BLaER1 (cell line): ENCODE results near the gene MNAT1.

ENCODE experiments used
- H3K27ac ChIP-seq: shearing (Covaris generic); formaldehyde crosslinking; 2 replicates; pipeline ENCODE4 v1.8.1; 2022
- H3K27me3 ChIP-seq: shearing (Covaris generic); formaldehyde crosslinking; 2 replicates; pipeline ENCODE4 v1.8.1; 2022
- H3K36me3 ChIP-seq: shearing (Covaris generic); formaldehyde crosslinking; 2 replicates; pipeline ENCODE4 v1.8.1; 2022
- H3K4me1 ChIP-seq: shearing (Covaris generic); formaldehyde crosslinking; 2 replicates; pipeline ENCODE4 v1.8.1; 2022
- H3K4me2 ChIP-seq: shearing (Covaris generic); formaldehyde crosslinking; 2 replicates; pipeline ENCODE4 v1.8.1; 2022
- H3K4me3 ChIP-seq: shearing (Covaris generic); formaldehyde crosslinking; 2 replicates; pipeline ENCODE4 v1.8.1; 2022
- H3K9ac ChIP-seq: shearing (Covaris generic); formaldehyde crosslinking; 2 replicates; pipeline ENCODE4 v1.8.1; 2022
- H3K9me3 ChIP-seq: shearing (Covaris generic); formaldehyde crosslinking; 2 replicates; pipeline ENCODE4 v1.8.1; 2022
- H4K20me1 ChIP-seq: shearing (Covaris generic); formaldehyde crosslinking; 2 replicates; pipeline ENCODE4 v1.8.1; 2022
- Cebpa-rat ChIP-seq: shearing (Covaris generic); IDR thresholded peaks from 2 replicates; pipeline ENCODE4 v1.8.1; 2022

MNAT1 gene

DNA sequence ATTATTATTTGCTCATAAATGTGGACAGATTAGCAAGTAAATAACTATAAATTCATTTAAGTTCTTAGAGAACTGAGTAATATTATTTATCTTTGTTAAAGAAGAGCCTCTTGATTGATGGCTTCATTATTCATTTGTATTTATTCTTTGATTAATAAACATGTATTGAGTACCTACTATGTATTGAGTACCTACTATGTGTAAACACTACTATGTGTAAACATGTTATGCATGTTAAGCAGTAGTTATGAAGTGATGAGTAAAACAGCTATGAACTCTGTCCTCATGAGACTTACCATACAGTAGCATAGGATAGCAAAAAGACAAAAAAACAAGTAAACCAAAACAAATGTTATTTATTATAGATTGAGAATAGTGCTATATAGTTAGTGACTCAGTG, 61.9 kb downstream of the MNAT1 start:
- Histone ChIP-seq H3K4me2 (no peak overlapping the region), H4K20me1 (peaks cover 7% of the 10 kb centered on the region; the same call in 1 of the 2 replicates), H3K4me3 (no peak overlapping the region), H3K27ac (no peak overlapping the region), H3K27me3 (no peaks in the 10 kb centered on the region), H3K4me1 (no peaks in the 10 kb centered on the region), H3K9me3 (peaks cover 10% of the 10 kb centered on the region), H3K9ac (no peak overlapping the region), H3K36me3 (peaks cover 24% of the 10 kb centered on the region)
- TF ChIP-seq Cebpa-rat, result no peak

DNA sequence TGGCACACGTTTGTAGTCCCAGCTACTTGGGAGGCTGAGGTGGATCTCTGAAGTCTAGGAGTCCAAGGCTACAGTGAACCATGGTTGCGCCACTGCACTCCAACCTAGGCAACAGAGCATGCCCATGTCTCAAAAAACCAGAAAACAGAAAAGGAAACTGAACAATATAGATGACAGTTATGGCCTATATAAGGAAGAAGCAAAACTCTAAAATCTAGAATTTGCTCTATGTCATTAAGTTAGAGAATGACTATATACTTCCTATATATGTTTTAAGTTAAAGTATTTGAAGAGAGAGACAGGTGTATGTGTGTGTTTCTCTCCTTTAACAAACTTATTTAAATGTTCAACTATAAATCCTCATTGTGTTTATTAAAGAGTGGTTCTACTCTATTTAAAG, 65.8 kb downstream of the MNAT1 start:
- Histone ChIP-seq H3K27ac (no peak overlapping the region), H3K4me1 (no peaks in the 10 kb centered on the region), H3K9ac (no peak overlapping the region), H3K4me2 (no peak overlapping the region), H4K20me1 (peaks cover 3% of the 10 kb centered on the region; the same call in 1 of the 2 replicates), H3K4me3 (no peak overlapping the region), H3K36me3 (peaks cover 12% of the 10 kb centered on the region), H3K27me3 (no peaks in the 10 kb centered on the region), H3K9me3 (no peaks in the 10 kb centered on the region)
- no peak for TF ChIP-seq Cebpa-rat

DNA sequence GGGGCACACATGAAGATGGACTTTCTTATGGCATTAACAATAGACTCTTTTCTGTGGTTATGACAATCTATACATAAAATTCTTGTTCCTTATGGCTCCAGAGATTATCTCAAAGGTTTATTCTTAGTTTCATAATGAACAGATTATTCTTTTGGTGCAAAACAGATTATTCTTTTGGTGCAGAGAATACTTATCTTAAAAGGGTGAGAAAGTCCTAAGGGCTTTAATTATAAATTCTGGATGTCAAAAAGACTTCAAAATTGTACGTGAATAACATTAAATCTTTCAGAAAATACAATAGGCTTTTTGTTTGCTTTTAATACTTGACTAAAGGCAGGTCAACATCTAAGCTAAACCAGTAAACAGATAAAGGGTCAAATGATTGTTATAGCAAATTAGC, 69.3 kb downstream of the MNAT1 start:
- H3K4me1 ChIP-seq, result no peaks in the 10 kb centered on the region
- TF ChIP-seq Cebpa-rat, result no peak
- no peak overlapping the region for H3K4me3 ChIP-seq
- H3K27ac ChIP-seq, result no peak overlapping the region
- H4K20me1 ChIP-seq, result no peaks in the 10 kb centered on the region
- no peaks in the 10 kb centered on the region for H3K27me3 ChIP-seq
- no peak overlapping the region for H3K9ac ChIP-seq
- H3K4me2 ChIP-seq, result no peak overlapping the region
- no peaks in the 10 kb centered on the region for H3K9me3 ChIP-seq
- H3K36me3 ChIP-seq, result peaks cover 7% of the 10 kb centered on the region; the same call in 1 of the 2 replicates

DNA sequence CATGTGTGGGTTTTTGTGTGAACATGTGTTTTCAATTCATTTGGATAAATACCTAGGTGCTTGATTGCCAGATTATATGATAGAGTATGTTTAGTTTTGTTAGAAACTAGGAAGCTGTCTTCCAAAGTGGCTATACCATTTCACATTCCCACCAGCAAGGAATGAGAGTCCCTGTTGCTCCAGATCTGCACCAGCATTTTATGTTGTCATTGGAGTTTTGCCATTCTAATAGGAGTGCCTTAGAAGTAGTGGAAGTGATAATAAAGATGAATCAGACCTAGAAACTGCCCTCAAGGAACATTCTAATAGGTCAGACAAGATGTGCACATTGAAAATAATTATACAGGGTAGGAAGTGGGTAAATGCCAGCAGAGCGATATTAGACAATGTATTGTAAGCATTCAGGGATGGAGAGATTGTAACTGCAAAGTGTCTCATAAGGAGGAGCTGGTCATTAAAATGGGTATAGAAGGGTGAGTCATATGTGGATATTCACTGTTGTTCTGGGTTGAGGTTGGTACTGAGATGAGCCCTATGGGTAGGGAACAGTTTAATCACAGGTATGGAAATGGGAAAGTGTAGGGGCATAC, 71.4 kb downstream of the MNAT1 start:
- H3K4me1 ChIP-seq, result no peaks in the 10 kb centered on the region
- no peak for TF ChIP-seq Cebpa-rat

DNA sequence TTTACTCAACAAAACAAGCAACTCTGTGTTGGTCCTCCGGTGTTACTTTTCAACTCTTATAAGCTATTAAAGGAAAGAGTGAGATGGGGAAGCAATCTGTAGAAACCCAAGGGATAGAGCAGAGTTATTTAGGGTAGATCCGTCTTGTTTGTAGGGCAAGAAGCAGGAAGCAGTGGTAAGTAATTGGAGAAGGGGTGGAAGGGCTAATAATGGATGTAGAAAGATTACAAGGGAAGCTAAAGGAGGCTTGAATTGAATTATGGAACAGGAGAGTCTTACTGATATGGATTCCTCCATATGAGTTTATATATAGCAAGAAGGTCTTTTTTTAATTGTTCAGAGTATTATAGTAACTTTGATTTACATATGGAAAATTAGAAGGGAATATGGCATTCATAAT, 72.7 kb downstream of the MNAT1 start:
- no peaks in the 10 kb centered on the region for H3K27me3 ChIP-seq
- no peaks in the 10 kb centered on the region for H3K4me1 ChIP-seq
- no peak for TF ChIP-seq Cebpa-rat
- H3K9me3 ChIP-seq, result no peaks in the 10 kb centered on the region
- H4K20me1 ChIP-seq, result no peaks in the 10 kb centered on the region
- H3K36me3 ChIP-seq, result peaks cover 17% of the 10 kb centered on the region
- H3K4me3 ChIP-seq, result no peak overlapping the region
- H3K4me2 ChIP-seq, result no peak overlapping the region
- no peak overlapping the region for H3K9ac ChIP-seq
- H3K27ac ChIP-seq, result no peak overlapping the region

More for the DNA sequence above, 71.4 kb downstream of the MNAT1 start:
- no peak overlapping the region for H3K4me3 ChIP-seq
- H3K4me2 ChIP-seq, result no peak overlapping the region
- no peak overlapping the region for H3K27ac ChIP-seq
- no peaks in the 10 kb centered on the region for H4K20me1 ChIP-seq
- H3K27me3 ChIP-seq, result no peaks in the 10 kb centered on the region
- H3K9ac ChIP-seq, result no peak overlapping the region
- peaks cover 6% of the 10 kb centered on the region; the same call in 1 of the 2 replicates for H3K36me3 ChIP-seq
- no peaks in the 10 kb centered on the region for H3K9me3 ChIP-seq

DNA sequence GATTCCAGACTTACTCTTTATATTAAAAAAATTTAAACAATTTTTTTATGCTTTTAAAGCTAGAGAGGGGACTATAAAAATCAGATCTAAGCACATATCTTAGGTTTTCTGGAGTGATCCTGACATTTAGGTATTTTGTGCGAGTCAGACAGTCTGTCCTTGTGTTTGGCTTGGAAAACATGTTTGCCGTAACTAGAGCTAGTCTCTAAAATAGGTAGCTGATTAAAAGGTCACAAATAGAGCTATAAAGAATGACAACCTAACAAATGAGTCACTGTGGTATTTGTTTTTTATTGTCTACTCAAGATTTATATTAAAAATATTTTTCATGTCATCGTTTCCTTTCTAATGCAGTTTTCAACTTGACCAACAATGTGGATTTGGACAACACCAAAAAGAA, 73.4 kb downstream of the MNAT1 start:
- Histone ChIP-seq H3K4me3 (no peak overlapping the region), H3K36me3 (peaks cover 24% of the 10 kb centered on the region), H3K9ac (no peak overlapping the region), H4K20me1 (no peaks in the 10 kb centered on the region), H3K4me1 (no peaks in the 10 kb centered on the region), H3K27me3 (no peaks in the 10 kb centered on the region), H3K27ac (no peak overlapping the region), H3K4me2 (no peak overlapping the region), H3K9me3 (no peaks in the 10 kb centered on the region)
- TF ChIP-seq Cebpa-rat, result no peak

DNA sequence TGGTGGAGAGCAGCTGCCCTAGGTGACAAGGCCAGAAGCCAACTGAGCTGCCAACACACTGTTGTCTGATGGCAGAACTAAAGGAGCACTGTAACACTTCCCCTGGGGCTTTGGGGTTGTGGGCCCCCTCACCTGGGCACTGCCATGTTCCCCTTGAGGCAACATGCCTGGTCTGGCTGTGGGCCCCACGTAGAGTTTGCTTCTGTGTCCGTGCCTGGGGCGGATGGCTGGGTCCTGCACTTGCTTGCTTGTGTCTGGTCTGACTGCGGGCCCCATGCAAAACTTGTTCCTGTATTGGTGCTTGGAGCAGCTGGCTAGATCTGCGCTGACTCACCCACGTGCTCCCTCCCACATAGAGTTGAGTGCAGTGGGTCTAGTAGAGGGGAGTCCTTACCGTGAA, 78.4 kb downstream of the MNAT1 start:
- H4K20me1 ChIP-seq, result no peaks in the 10 kb centered on the region
- H3K4me3 ChIP-seq, result no peak overlapping the region
- H3K4me1 ChIP-seq, result peaks cover 6% of the 10 kb centered on the region
- H3K9ac ChIP-seq, result no peak overlapping the region
- no peak overlapping the region for H3K27ac ChIP-seq
- H3K27me3 ChIP-seq, result no peaks in the 10 kb centered on the region
- peaks cover 31% of the 10 kb centered on the region for H3K36me3 ChIP-seq
- H3K9me3 ChIP-seq, result no peaks in the 10 kb centered on the region
- H3K4me2 ChIP-seq, result no peak overlapping the region
- TF ChIP-seq Cebpa-rat, result no peak

DNA sequence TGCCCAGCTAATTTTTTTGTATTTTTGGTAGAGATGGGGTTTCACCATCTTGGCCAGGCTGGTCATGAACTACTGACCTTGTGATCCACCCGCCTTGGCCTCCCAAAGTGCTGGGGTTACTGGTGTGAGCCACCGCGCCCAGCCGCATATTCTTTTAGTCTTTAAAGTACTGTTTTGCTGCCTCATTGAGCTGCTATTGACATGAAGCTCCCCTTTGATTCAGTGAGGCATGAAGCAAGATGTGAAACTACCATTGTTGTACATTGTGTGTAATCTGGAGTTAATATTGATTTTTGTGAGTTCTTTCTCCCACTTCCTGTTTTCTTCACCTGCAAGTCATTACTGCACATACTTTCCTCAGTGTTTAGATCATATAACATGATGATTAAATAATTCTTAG, 80.8 kb downstream of the MNAT1 start:
- H3K27me3 ChIP-seq, result no peaks in the 10 kb centered on the region
- no peak overlapping the region for H3K9ac ChIP-seq
- peak overlapping the region; percentile 23; the same call in 1 of the 2 replicates for H3K4me2 ChIP-seq

DNA sequence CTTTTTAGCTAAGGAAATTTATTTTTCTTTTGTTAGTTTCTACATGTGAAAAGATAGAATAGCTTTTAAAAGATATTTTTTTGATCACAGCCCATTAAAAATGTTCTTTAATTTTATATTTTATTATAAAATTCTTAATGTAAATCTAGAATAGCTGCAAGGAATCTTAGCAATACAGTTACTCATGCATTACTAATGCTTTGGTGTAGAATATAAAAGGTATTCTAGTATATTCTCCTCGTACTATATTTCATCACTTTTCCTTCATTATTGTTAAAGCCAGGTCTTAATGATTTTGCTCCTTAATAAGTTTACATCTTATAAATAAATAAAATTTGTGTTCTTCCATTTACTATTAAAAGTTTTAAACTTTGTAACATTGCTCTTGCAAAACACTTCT, 82.6 kb downstream of the MNAT1 start:
- Histone ChIP-seq H3K27ac (no peak overlapping the region), H3K9ac (no peak overlapping the region), H3K9me3 (no peaks in the 10 kb centered on the region), H3K4me3 (no peak overlapping the region), H3K27me3 (no peaks in the 10 kb centered on the region), H3K36me3 (peaks cover 16% of the 10 kb centered on the region), H4K20me1 (no peaks in the 10 kb centered on the region), H3K4me2 (no peak overlapping the region), H3K4me1 (peaks cover 6% of the 10 kb centered on the region)
- no peak for TF ChIP-seq Cebpa-rat

More for the DNA sequence above, 80.8 kb downstream of the MNAT1 start:
- no peak for TF ChIP-seq Cebpa-rat
- Histone ChIP-seq H3K36me3 (peaks cover 26% of the 10 kb centered on the region), H4K20me1 (no peaks in the 10 kb centered on the region), H3K4me3 (no peak overlapping the region), H3K27ac (no peak overlapping the region; the same call in 1 of the 2 replicates), H3K4me1 (peaks cover 6% of the 10 kb centered on the region), H3K9me3 (no peaks in the 10 kb centered on the region)

DNA sequence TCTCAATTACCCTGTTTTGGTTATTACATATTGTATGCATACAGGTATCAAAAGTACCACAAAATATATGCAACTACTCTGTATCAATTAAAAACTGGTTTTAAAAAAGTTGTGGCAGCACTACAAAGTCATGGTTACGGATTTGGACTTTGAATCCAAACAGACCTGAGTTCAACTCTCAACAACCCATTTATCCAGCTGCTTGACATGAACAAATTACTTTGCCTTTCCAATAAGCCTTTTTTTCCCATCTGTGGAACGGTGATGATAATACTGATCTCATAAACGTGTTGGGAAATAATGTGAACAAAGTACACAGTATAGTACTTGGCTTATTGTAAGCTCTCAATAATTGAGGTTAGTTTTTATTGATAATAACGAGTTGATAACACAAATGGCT, 85.0 kb downstream of the MNAT1 start:
- H3K36me3 ChIP-seq, result peaks cover 5% of the 10 kb centered on the region
- no peak for TF ChIP-seq Cebpa-rat
- no peaks in the 10 kb centered on the region for H3K27me3 ChIP-seq
- no peak overlapping the region for H3K4me2 ChIP-seq
- no peaks in the 10 kb centered on the region for H4K20me1 ChIP-seq
- peaks cover 6% of the 10 kb centered on the region for H3K4me1 ChIP-seq
- no peaks in the 10 kb centered on the region for H3K9me3 ChIP-seq
- H3K9ac ChIP-seq, result no peak overlapping the region
- no peak overlapping the region for H3K27ac ChIP-seq
- no peak overlapping the region for H3K4me3 ChIP-seq

DNA sequence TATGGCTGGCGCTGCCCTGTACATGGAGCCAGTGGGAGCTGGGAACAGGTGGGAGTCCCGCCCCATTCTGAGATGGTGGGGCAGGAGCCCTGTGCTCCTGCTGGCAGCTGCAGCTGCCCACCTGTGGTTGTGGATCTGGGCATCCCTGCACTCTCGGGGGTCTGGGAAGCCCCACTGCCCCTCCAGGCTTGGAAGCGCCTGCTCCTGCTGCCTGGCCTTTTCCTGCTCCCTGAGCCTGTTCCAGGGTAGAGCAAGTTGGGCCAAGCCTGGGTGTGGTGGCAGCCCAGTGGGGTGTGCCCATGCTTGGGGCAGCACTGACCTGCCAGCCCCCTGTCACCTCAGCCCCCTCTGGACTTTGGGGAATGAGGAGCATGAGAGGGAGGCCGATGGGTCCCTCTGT, 104.0 kb downstream of the MNAT1 start:
- H3K4me1 ChIP-seq, result no peaks in the 10 kb centered on the region
- no peak overlapping the region for H3K4me3 ChIP-seq
- no peak overlapping the region for H3K27ac ChIP-seq
- no peaks in the 10 kb centered on the region for H3K27me3 ChIP-seq
- peaks cover 44% of the 10 kb centered on the region for H3K36me3 ChIP-seq
- TF ChIP-seq Cebpa-rat, result no peak
- H4K20me1 ChIP-seq, result no peaks in the 10 kb centered on the region
- no peak overlapping the region for H3K9ac ChIP-seq
- no peak overlapping the region for H3K4me2 ChIP-seq
- H3K9me3 ChIP-seq, result 0 out of 2 replicates have a peak, but pooled peaks cover 9% of the 10 kb centered on the region
